GM12892 (cell line): ENCODE measurements around the gene TNFAIP1.
A peak's percentile ranks its signal among the peaks of the same experiment; 100 is the strongest.

Experiments used
- DNase-seq: peaks from one replicate; pipeline ENCODE4 v3.0.0; 2011; ENCODE audit not compliant: insufficient read length
- FAIRE-seq: peaks from 2 replicates; lab custom pipeline; 2011; peaks lifted over from hg19 to GRCh38; lab: Jason Lieb, UNC
- POLR2A ChIP-seq: IDR thresholded peaks from 2 replicates; pipeline ENCODE4 v1.6.1; 2011; ENCODE audit warnings: low read depth, low read length, control low read depth
- POLR2AphosphoS5 ChIP-seq: IDR thresholded peaks from 2 replicates; pipeline ENCODE4 v1.6.1; 2011; ENCODE audit warnings: low read depth, low read length, control low read depth
- TAF1 ChIP-seq: IDR thresholded peaks from 2 replicates; pipeline ENCODE4 v1.6.1; 2011; ENCODE audit warnings: low read depth, mild to moderate bottlenecking, control low read depth, low read length, borderline replicate concordance

The TNFAIP1 gene

DNA sequence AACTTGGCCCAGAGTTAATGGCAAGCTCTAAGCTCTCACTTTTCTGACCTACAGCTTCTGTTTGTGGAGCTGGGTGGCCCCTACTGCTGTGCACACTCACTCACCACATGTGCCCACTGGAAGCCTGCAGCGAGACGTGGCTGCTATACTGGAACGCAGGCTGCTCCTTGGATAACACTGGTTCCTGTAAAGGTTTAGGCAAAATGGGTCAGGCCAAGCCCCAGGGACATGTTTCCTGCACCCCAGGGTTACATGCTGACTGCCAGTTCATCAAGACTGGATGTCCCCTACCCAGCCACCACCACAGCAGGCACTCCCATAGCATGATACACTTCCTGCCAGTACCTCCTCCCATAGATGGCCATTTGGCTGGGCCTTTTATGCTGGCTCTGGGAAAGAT, 13.4 kb downstream of the TNFAIP1 start:
- DNase-seq: no peak
- no peak for FAIRE-seq
- TF ChIP-seq TAF1 (no peak), POLR2AphosphoS5 (no peak), POLR2A (no peak)

- FAIRE-seq (no peak), DNase-seq (no peak)
- TF ChIP-seq POLR2AphosphoS5: no peak
- no peak for TF ChIP-seq POLR2A
Measured at GRCh38 chr17:28350271-28350670, 14.7 kb downstream of the TNFAIP1 start.

- TF ChIP-seq POLR2A: peak; percentile 95; the same call in 1 of the 2 replicates
- peak; percentile 72 for TF ChIP-seq TAF1
- peak; percentile 77 for TF ChIP-seq POLR2AphosphoS5
- peak; percentile 97 for DNase-seq
- peak; percentile 98 for FAIRE-seq
Measured at GRCh38 chr17:28357061-28357900, 21.7 kb downstream of the TNFAIP1 start, which contains the start of gene POLDIP2. Gene POLDIP2 (minus strand): TSS chr17:28357527. CDS start chr17:28357448, 79 bp downstream.

DNA sequence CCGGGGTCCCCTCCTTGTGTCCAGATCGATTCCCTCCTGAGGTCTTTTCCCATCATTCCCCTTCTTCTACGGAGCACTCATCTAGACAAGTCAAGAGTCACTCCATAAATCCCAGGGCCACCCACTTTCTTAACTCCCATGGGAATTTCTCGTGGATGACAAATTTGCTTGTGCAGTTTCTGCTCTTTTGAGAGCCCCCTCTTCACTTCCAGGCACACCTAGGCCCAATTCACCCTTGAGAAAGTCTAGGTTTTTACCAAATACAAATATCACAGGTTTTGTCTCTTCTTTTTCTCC, 22.3 kb downstream of the TNFAIP1 start:
- DNase-seq (no peak), FAIRE-seq (no peak)

GRCh38 chr17:28363186-28363585, 27.6 kb downstream of the TNFAIP1 start:
- TF ChIP-seq POLR2AphosphoS5: no peak
- no peak for TF ChIP-seq POLR2A
- TF ChIP-seq TAF1: no peak
- DNase-seq (no peak), FAIRE-seq (no peak)

More for the DNA sequence above, 22.3 kb downstream of the TNFAIP1 start:
- TF ChIP-seq TAF1 (no peak), POLR2AphosphoS5 (no peak), POLR2A (no peak)

DNA sequence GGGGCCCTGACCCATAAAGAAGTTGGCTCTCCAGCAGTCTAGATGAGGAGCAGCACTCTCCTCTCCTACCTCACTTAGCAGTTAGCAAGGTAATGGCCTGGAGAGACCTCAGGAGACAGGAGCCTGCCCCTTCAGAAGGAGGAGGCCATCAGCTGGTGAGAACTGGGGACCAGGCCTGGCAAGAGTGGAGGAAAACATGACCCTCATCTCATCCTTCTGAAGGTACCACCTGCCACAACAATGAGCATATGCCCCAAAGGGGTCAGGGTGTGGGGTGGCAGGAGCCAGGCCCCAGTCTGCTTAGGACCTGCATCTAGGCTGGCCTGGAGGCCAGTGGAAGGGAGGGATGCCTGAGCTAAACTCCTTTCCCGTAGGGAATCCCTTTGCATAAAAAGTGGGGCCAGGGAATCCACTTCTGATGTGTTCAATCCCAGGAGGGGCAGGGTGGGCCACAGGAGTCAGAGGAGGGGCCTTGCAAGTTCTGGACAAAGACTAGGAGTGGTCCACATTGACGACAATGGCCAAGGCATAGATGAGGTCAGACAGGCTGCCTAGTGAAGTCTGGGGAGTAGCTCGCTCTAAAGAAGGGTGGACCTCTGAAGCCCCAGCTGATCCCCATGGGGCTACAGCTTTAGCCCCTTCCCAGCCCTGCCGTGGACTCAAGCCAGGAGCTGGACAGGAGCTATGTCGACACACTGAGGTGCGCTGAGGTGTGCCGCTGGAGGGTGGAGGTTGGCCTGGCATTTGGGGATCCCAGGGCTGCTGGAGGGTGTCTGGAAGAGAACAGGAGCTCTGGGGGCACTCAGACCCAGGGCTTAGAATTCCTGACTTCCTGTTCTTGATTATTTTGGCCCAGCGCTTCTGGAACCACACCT, 28.5 kb downstream of the TNFAIP1 start:
- no peak for FAIRE-seq
- TF ChIP-seq TAF1: no peak
- TF ChIP-seq POLR2AphosphoS5: no peak
- no peak for TF ChIP-seq POLR2A
- no peak for DNase-seq

DNA sequence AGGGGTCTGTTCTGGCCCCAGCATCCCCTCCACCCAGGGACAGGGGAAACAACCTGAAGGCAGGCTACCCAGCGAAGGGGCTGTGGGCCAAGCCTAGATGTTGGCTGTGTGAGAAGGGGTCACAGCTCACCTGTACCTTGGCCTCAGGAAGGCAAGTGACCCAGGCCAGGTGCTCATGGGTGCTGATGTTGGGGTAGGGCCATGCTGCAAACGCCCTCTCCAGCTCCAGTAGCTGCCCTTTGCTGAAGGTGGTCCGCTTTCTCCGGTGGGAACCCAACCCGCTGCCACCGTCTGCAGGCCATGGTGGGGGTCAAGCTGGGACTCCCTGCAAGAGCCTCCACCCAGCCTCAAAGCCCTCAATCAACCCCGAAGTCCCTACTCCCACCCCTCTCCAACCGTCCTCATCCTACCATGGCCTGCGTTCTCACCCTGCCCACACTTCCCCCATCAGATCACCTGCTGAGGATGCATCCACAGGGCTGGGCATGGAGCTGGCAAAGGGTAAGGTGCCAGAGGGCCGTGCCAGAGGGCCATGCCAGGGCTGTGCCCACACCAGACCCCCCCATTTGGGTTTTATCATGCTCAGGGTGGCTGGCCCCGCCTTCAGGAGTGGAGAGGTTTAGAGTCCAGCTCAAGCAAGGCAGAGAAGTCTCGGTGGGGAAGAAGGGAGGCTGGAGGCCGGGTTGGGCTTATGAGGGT, 29.3 kb downstream of the TNFAIP1 start, which contains the start of gene SEBOX:
Gene SEBOX (minus strand): TSS at position 535 of the 699 bp plus-strand sequence. CDS start 48 bp downstream, at position 487.
- FAIRE-seq: no peak
- no peak for DNase-seq
- TF ChIP-seq POLR2AphosphoS5 (no peak), POLR2A (peak; percentile 29; the same call in 1 of the 2 replicates)

- DNase-seq (no peak), FAIRE-seq (no peak)
- no peak for TF ChIP-seq POLR2A
- no peak for TF ChIP-seq POLR2AphosphoS5
- no peak for TF ChIP-seq TAF1
Measured at GRCh38 chr17:28365487-28365886, 29.9 kb downstream of the TNFAIP1 start.

- TF ChIP-seq POLR2A: no peak
- no peak for TF ChIP-seq TAF1
- TF ChIP-seq POLR2AphosphoS5: no peak
- no peak for FAIRE-seq
- no peak for DNase-seq
Measured at GRCh38 chr17:28366605-28367004, 31.0 kb downstream of the TNFAIP1 start.

DNA sequence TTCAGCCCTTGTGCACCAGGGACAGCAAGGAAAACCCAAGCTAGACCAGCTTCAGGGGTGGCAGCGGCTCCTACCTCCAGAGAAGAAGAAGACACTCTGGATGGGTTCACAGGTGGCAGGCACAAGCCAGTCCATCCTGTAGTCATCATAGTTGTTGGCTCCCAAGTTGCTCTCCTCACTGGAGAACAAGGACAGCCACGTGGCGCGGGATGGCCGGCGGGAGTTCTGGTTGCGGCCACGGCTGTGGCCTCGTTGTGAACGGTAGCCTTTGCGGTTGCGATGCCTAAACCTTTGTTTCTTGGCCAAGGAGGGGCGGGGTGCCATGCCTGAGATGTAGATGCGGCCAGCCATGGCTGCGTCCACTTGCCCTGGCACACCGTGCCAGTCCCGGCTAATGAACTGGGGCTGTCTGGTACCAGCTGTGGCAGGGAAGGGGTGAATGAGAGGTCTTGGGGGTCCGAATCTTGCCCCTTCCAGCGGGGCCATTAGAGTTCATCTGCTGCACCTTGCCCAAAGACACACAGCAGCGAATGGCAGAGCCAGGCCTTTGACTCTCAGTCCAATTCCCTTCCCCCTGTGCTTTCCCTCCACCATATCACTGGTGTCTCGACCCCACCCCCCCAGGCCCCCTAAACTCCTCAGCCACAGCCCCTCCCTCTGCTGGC, 32.2 kb downstream of the TNFAIP1 start:
- TF ChIP-seq POLR2AphosphoS5 (peak; percentile 37; the same call in 1 of the 2 replicates), TAF1 (no peak), POLR2A (no peak)
- DNase-seq (no peak), FAIRE-seq (no peak)

GRCh38 chr17:28368306-28368831, 32.8 kb downstream of the TNFAIP1 start:
- TF ChIP-seq POLR2A (no peak), POLR2AphosphoS5 (no peak), TAF1 (no peak)
- FAIRE-seq (no peak), DNase-seq (no peak)
